Measurements from ENCODE around the gene TBC1D10B.

DNA sequence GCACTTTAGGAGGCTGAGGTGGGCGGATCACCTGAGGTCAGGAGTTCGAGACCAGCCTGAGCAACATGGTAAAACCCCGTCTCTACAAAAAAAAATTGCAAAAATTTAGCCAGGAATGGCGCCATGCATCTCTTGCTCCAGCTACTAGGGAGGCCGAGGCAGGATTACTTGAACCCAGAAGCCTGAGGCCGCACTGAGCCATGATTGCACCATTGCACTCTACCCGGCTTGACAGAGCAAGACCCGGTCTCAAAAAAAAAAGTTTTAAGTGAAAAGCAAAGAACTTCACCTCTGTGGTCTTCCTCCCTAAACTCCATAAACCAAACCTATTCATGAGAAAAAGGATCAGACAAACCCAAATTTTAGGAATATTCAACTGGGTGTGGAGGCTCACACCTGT, 22.2 kb downstream of the TBC1D10B start:
- TF ChIP-seq CTCF (IDR thresholded peaks at IDR 0.05) (no peak), EZH2 (IDR thresholded peaks at IDR 0.05; ENCODE audit: borderline replicate concordance, insufficient read depth, low read depth, low read length, poor library complexity, severe bottlenecking) (no peak)
